Measurements from ENCODE around the gene ZC3H10. TPM values are rescaled to one million over a fixed set of nuclear protein-coding genes. Genes with fewer than 3 reads are reported as not detected.

Gene ZC3H10
- polyA plus RNA-seq, 1 donor from 2014 or later: 6.7 TPM

- Histone ChIP-seq H3K79me2 (replicated peaks; ENCODE audit: insufficient read depth, low read length) (peaks cover 14% of the 10 kb centered on the region), H3K36me3 (ENCODE audit: insufficient read depth, low read length) (no peaks in the 10 kb centered on the region), H3K9me3 (ENCODE audit: low read length) (no peaks in the 10 kb centered on the region), H4K20me1 (ENCODE audit: insufficient read depth) (no peaks in the 10 kb centered on the region), H3K4me3 (ENCODE audit: low read length) (peak overlapping the region; percentile 73), H3F3A (ENCODE audit: insufficient read depth, low read length, poor library complexity, severe bottlenecking) (peaks cover 3% of the 10 kb centered on the region), H3K9me2 (ENCODE audit: insufficient read depth, low read length) (no peaks in the 10 kb centered on the region), H3K4me2 (ENCODE audit: low read length) (peak overlapping the region; percentile 78), H3K9ac (ENCODE audit: low read length) (peak overlapping the region; percentile 80), H3K27ac (ENCODE audit: low read length) (peak overlapping the region; percentile 85), H2AFZ (ENCODE audit: low read depth, low read length) (peak overlapping the region; percentile 94), H3K27me3 (ENCODE audit: insufficient read depth, low read depth, low read length) (no peaks in the 10 kb centered on the region)
- TF ChIP-seq SMC3 (conservative IDR thresholded peaks at IDR 0.05; ENCODE audit: poor library complexity) (no peak), MXI1 (conservative IDR thresholded peaks at IDR 0.05; ENCODE audit: poor library complexity, severe bottlenecking) (no peak), TAF1 (IDR thresholded peaks at IDR 0.05; ENCODE audit: low read depth) (no peak), EZH2 (IDR thresholded peaks at IDR 0.05; ENCODE audit: borderline replicate concordance, insufficient read depth, low read length, poor library complexity, severe bottlenecking) (no peak), CTCF (IDR thresholded peaks at IDR 0.05; ENCODE audit: poor library complexity, severe bottlenecking) (peak; percentile 54), REST (IDR thresholded peaks at IDR 0.05; ENCODE audit: borderline replicate concordance) (no peak), EP300 (conservative IDR thresholded peaks at IDR 0.05; ENCODE audit: poor library complexity, severe bottlenecking) (no peak), RAD21 (conservative IDR thresholded peaks at IDR 0.05) (no peak)
These were observed 33.6 kb downstream of the ZC3H10 start for GRCh38 chr12:56151672-56152131.

GRCh38 chr12:56152132-56152755 is 34.2 kb downstream of the ZC3H10 start, which contains the start of gene MYL6B:
Gene MYL6B, plus strand, starts transcription at chr12:56152587. Its CDS starts 1,332 bp downstream, at chr12:56153919.
- H3K79me2 ChIP-seq (replicated peaks; ENCODE audit: insufficient read depth, low read length): peaks cover 14% of the 10 kb centered on the region
- peaks cover 3% of the 10 kb centered on the region for H3F3A ChIP-seq (ENCODE audit: insufficient read depth, low read length, poor library complexity, severe bottlenecking)
- H3K27me3 ChIP-seq (ENCODE audit: insufficient read depth, low read depth, low read length): no peaks in the 10 kb centered on the region
- H3K4me3 ChIP-seq (ENCODE audit: low read length): peak within 1 kb of the TSS; percentile 73
- H2AFZ ChIP-seq (ENCODE audit: low read depth, low read length): peak within 1 kb of the TSS; percentile 94
- no peaks in the 10 kb centered on the region for H3K9me2 ChIP-seq (ENCODE audit: insufficient read depth, low read length)
- no peaks in the 10 kb centered on the region for H3K36me3 ChIP-seq (ENCODE audit: insufficient read depth, low read length)
- peak within 1 kb of the TSS; percentile 85 for H3K27ac ChIP-seq (ENCODE audit: low read length)
- H3K9me3 ChIP-seq (ENCODE audit: low read length): no peaks in the 10 kb centered on the region
- TF ChIP-seq POLR2AphosphoS5 (IDR thresholded peaks at IDR 0.05): peak; percentile 94
- TF ChIP-seq EP300 (conservative IDR thresholded peaks at IDR 0.05; ENCODE audit: poor library complexity, severe bottlenecking): peak; percentile 49
- TF ChIP-seq MXI1 (conservative IDR thresholded peaks at IDR 0.05; ENCODE audit: poor library complexity, severe bottlenecking): peak; percentile 72
- no peak for TF ChIP-seq REST (IDR thresholded peaks at IDR 0.05; ENCODE audit: borderline replicate concordance)
- no peak for TF ChIP-seq CTCF (IDR thresholded peaks at IDR 0.05; ENCODE audit: poor library complexity, severe bottlenecking)
- TF ChIP-seq SMC3 (conservative IDR thresholded peaks at IDR 0.05; ENCODE audit: poor library complexity): peak; percentile 20
- no peak for TF ChIP-seq EZH2 (IDR thresholded peaks at IDR 0.05; ENCODE audit: borderline replicate concordance, insufficient read depth, low read length, poor library complexity, severe bottlenecking)
- peak; percentile 44 for TF ChIP-seq TAF1 (IDR thresholded peaks at IDR 0.05; ENCODE audit: low read depth)
- no peak for TF ChIP-seq RAD21 (conservative IDR thresholded peaks at IDR 0.05)
- H4K20me1 ChIP-seq (ENCODE audit: insufficient read depth): no peaks in the 10 kb centered on the region
- peak within 1 kb of the TSS; percentile 80 for H3K9ac ChIP-seq (ENCODE audit: low read length)
- H3K4me2 ChIP-seq (ENCODE audit: low read length): peak within 1 kb of the TSS; percentile 99

All from neural cell (in vitro differentiated cells).